GM12875 (cell line): Measurements from ENCODE around the gene HOXA4.

ENCODE experiments used
- H3K4me3 ChIP-seq: one replicate; pipeline ENCODE4 v1.5.1; 2011; ENCODE audit warnings: low read depth, low read length, control low read depth
- TF ChIP-seq, protein P1 (sequence below): IDR thresholded peaks from 2 replicates; pipeline ENCODE4 v1.5.1; 2011; ENCODE audit warnings: low read depth, mild to moderate bottlenecking, control low read depth, inconsistent platforms, low read length, moderate library complexity, borderline replicate concordance; ENCODE audit not compliant: insufficient read depth

HOXA4 gene

DNA sequence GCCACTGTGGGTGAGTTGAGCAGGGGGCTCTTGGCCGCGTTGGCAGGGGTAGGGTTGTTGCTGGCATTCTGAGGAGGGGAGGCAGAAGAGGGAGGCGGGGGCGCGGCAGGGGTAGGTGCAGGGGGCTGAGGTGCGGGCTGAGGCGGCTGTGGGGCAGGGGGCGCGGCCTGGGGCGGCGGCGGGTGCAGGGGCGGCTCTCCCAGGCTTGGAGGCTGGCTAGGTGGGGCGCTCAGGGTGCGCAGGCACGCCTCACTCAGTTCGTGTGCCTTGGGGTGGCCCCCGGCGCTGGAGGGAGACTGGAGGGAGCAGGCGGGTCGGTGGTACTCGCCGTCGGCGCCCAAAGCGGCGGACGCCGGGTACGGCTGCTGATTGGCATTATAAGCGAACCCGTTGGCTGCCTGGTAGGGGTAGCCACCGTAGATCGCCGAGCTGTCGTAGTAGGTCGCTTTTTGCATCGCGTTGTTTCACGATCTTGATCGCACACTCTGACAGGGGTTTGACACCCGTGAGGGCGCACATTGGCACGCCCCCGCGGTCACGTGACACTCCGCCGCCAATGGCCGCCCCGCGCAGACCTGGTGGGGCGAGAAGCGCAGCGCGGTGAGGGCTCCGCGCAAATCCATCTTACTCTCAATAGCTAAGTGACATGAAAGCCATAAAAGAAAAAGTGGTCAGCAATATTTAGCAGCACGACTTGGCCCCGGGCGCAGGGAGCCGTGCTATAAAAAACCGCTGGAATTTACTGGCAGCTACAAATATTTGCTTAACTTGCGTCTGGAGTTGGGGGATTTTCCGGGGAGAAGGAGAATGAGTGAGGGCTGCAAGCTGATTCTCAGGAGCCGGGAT lies 20.1 kb downstream of the HOXA4 start:
- TF ChIP-seq, protein P1, sequence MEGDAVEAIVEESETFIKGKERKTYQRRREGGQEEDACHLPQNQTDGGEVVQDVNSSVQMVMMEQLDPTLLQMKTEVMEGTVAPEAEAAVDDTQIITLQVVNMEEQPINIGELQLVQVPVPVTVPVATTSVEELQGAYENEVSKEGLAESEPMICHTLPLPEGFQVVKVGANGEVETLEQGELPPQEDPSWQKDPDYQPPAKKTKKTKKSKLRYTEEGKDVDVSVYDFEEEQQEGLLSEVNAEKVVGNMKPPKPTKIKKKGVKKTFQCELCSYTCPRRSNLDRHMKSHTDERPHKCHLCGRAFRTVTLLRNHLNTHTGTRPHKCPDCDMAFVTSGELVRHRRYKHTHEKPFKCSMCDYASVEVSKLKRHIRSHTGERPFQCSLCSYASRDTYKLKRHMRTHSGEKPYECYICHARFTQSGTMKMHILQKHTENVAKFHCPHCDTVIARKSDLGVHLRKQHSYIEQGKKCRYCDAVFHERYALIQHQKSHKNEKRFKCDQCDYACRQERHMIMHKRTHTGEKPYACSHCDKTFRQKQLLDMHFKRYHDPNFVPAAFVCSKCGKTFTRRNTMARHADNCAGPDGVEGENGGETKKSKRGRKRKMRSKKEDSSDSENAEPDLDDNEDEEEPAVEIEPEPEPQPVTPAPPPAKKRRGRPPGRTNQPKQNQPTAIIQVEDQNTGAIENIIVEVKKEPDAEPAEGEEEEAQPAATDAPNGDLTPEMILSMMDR: no peak

GRCh38 chr7:27109466-27110185 lies 20.9 kb downstream of the HOXA4 start:
- TF ChIP-seq, protein P1: no peak

More for the DNA sequence above, 20.1 kb downstream of the HOXA4 start:
- H3K4me3 ChIP-seq: no peak overlapping the region

GRCh38 chr7:27108390-27109127 lies 22.0 kb downstream of the HOXA4 start:
- no peak overlapping the region for H3K4me3 ChIP-seq

More at GRCh38 chr7:27109466-27110185, 20.9 kb downstream of the HOXA4 start:
- H3K4me3 ChIP-seq: no peak overlapping the region

GRCh38 chr7:27107391-27108381 lies 22.9 kb downstream of the HOXA4 start:
- H3K4me3 ChIP-seq: no peak overlapping the region
- TF ChIP-seq, protein P1: no peak

More at GRCh38 chr7:27108390-27109127, 22.0 kb downstream of the HOXA4 start:
- TF ChIP-seq, protein P1: no peak

DNA sequence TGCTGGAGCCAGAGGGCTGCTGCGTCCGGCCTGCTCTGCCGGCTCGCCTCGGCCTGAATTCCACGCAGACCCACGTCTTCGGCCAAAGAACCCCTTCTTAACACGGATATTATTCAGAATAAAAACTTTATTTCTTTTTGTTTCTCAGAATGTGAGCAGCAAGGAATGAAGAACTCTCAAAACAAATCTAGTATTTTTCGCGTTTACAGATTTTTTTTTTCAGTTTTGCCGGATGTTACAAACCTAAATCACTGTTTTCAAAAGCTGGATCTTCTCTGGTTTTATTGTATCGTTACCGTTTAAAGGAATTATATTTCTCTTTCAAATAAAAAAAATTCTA lies 23.7 kb downstream of the HOXA4 start:
- no peak overlapping the region for H3K4me3 ChIP-seq
- TF ChIP-seq, protein P1: no peak
